Ovary (tissue), 3 donors: ENCODE measurements around the gene CELF4.

Experiments
- CTCF ChIP-seq, 3 donors: fragments of 450-650 bp in 2 of 3; fragments of 200-600 bp in 1 of 3; IDR thresholded peaks; one replicate each; pipeline versions ENCODE4 v1.5.1 to v1.8.0; 2016 to 2022; ENCODE audit warnings: antibody characterized with exemption in 3 of 3, mild to moderate bottlenecking in 1 of 3
- EP300 ChIP-seq: sonication (generic); formaldehyde crosslinking; IDR thresholded peaks from one replicate; pipeline ENCODE4 v1.6.1; 2017; ENCODE audit warnings: antibody characterized with exemption
- POLR2A ChIP-seq: fragments of 450-650 bp; IDR thresholded peaks from one replicate; pipeline ENCODE4 v1.6.1; 2017; ENCODE audit warnings: antibody characterized with exemption, mild to moderate bottlenecking, moderate library complexity
- donor health status: DM: no; HTN: no; CAD: no.

GRCh38 chr18:37266290-37266689 is 299.3 kb downstream of the CELF4 start:
- TF ChIP-seq CTCF (IDR thresholded peaks at IDR 0.05) (no peak), EP300 (no peak), POLR2A (no peak)
